Measurements from ENCODE around the gene NAP1L4. TPM values are rescaled to one million over a fixed set of nuclear protein-coding genes. Genes with fewer than 3 reads are reported as not detected.

The NAP1L4 gene
- total RNA-seq, 2 experiments from 2014 or later, result 287 to 300 TPM

GRCh38 chr11:2927121-2927800 lies 64.9 kb downstream of the NAP1L4 start:
- ChIA-PET CTCF (interaction anchor here (0.6 to 1.0 kb wide), 2 partner anchors 29 to 34 kb away, joined by 3 read pairs; no protein-coding TSS in a partner anchor), POLR2A (no interaction called here)
- H3K4me3 Mint-ChIP-seq, result no peak overlapping the region

GRCh38 chr11:2926611-2927051 lies 65.5 kb downstream of the NAP1L4 start:
- Mint-ChIP-seq H3K36me3 (ENCODE audit: low read depth) (no peaks in the 10 kb centered on the region), H3K27ac (no peak overlapping the region), H3K9me3 (ENCODE audit: insufficient read depth) (no peaks in the 10 kb centered on the region), H3K27me3 (ENCODE audit: low read depth) (peaks cover 26% of the 10 kb centered on the region), H3K4me1 (ENCODE audit: low read depth) (peaks cover 25% of the 10 kb centered on the region), H3K4me3 (no peak overlapping the region)
- DNase-seq (no peak), ATAC-seq (no peak)
- POLR2A ChIA-PET, result no interaction called here
- CTCF ChIA-PET, result no interaction called here

More at GRCh38 chr11:2927121-2927800, 64.9 kb downstream of the NAP1L4 start:
- DNase-seq, result no peak
- no peak for ATAC-seq
- Mint-ChIP-seq H3K36me3 (ENCODE audit: low read depth) (no peaks in the 10 kb centered on the region), H3K9me3 (ENCODE audit: insufficient read depth) (no peaks in the 10 kb centered on the region), H3K27ac (no peak overlapping the region), H3K27me3 (ENCODE audit: low read depth) (peaks cover 26% of the 10 kb centered on the region), H3K4me1 (ENCODE audit: low read depth) (peaks cover 25% of the 10 kb centered on the region)

GRCh38 chr11:2924821-2925675 lies 67.1 kb downstream of the NAP1L4 start:
- peaks cover 18% of the 10 kb centered on the region for H3K4me1 Mint-ChIP-seq (ENCODE audit: low read depth)
- no peak overlapping the region for H3K27ac Mint-ChIP-seq
- DNase-seq, result no peak
- ATAC-seq, result no peak
- H3K36me3 Mint-ChIP-seq (ENCODE audit: low read depth), result no peaks in the 10 kb centered on the region
- ChIA-PET POLR2A (no interaction called here), CTCF (interaction anchor here (0.7 kb wide), 1 partner anchor 9 kb away, joined by 3 read pairs; no protein-coding TSS in a partner anchor)
- no peak overlapping the region for H3K4me3 Mint-ChIP-seq
- H3K9me3 Mint-ChIP-seq (ENCODE audit: insufficient read depth), result no peaks in the 10 kb centered on the region
- peaks cover 26% of the 10 kb centered on the region for H3K27me3 Mint-ChIP-seq (ENCODE audit: low read depth)

GRCh38 chr11:2924381-2924780 lies 67.7 kb downstream of the NAP1L4 start:
- no peak overlapping the region for H3K4me3 Mint-ChIP-seq
- DNase-seq (no peak), ATAC-seq (no peak)
- CTCF ChIA-PET, result no interaction called here
- H3K4me1 Mint-ChIP-seq (ENCODE audit: low read depth), result peaks cover 15% of the 10 kb centered on the region
- no peak overlapping the region for H3K27ac Mint-ChIP-seq
- H3K36me3 Mint-ChIP-seq (ENCODE audit: low read depth), result no peaks in the 10 kb centered on the region
- POLR2A ChIA-PET, result no interaction called here
- peaks cover 23% of the 10 kb centered on the region for H3K27me3 Mint-ChIP-seq (ENCODE audit: low read depth)
- no peaks in the 10 kb centered on the region for H3K9me3 Mint-ChIP-seq (ENCODE audit: insufficient read depth)

- Mint-ChIP-seq H3K4me3 (no peak overlapping the region), H3K27me3 (ENCODE audit: low read depth) (peaks cover 19% of the 10 kb centered on the region), H3K36me3 (ENCODE audit: low read depth) (no peaks in the 10 kb centered on the region), H3K9me3 (ENCODE audit: insufficient read depth) (no peaks in the 10 kb centered on the region), H3K4me1 (ENCODE audit: low read depth) (peaks cover 11% of the 10 kb centered on the region), H3K27ac (no peak overlapping the region)
- no peak for ATAC-seq
- DNase-seq, result no peak
- POLR2A ChIA-PET, result no interaction called here
- CTCF ChIA-PET, result no interaction called here
Measured at GRCh38 chr11:2923446-2924375, 68.4 kb downstream of the NAP1L4 start.

GRCh38 chr11:2922655-2923054 lies 69.5 kb downstream of the NAP1L4 start:
- Mint-ChIP-seq H3K9me3 (ENCODE audit: insufficient read depth) (no peaks in the 10 kb centered on the region), H3K27ac (no peak overlapping the region), H3K27me3 (ENCODE audit: low read depth) (peaks cover 10% of the 10 kb centered on the region), H3K4me3 (no peak overlapping the region), H3K36me3 (ENCODE audit: low read depth) (no peaks in the 10 kb centered on the region), H3K4me1 (ENCODE audit: low read depth) (peaks cover 2% of the 10 kb centered on the region)
- ChIA-PET POLR2A (no interaction called here), CTCF (no interaction called here)
- no peak for ATAC-seq
- DNase-seq, result no peak

GRCh38 chr11:2921742-2922493 lies 70.2 kb downstream of the NAP1L4 start:
- no peak for ATAC-seq
- H3K36me3 Mint-ChIP-seq (ENCODE audit: low read depth), result no peaks in the 10 kb centered on the region
- POLR2A ChIA-PET, result interaction anchor here (1.4 kb wide), 1 partner anchor 8 kb away, joined by 4 read pairs; no protein-coding TSS in a partner anchor
- no peaks in the 10 kb centered on the region for H3K9me3 Mint-ChIP-seq (ENCODE audit: insufficient read depth)
- no peaks in the 10 kb centered on the region for H3K4me1 Mint-ChIP-seq (ENCODE audit: low read depth)
- CTCF ChIA-PET, result no interaction called here
- H3K27ac Mint-ChIP-seq, result no peak overlapping the region
- DNase-seq, result no peak
- no peak overlapping the region for H3K4me3 Mint-ChIP-seq
- H3K27me3 Mint-ChIP-seq (ENCODE audit: low read depth), result peaks cover 6% of the 10 kb centered on the region

GRCh38 chr11:2921261-2921660 lies 70.9 kb downstream of the NAP1L4 start:
- Mint-ChIP-seq H3K4me3 (no peak overlapping the region), H3K27me3 (ENCODE audit: low read depth) (peaks cover under 1% of the 10 kb centered on the region), H3K4me1 (ENCODE audit: low read depth) (no peaks in the 10 kb centered on the region), H3K9me3 (ENCODE audit: insufficient read depth) (no peaks in the 10 kb centered on the region), H3K36me3 (ENCODE audit: low read depth) (no peaks in the 10 kb centered on the region), H3K27ac (no peak overlapping the region)
- DNase-seq (no peak), ATAC-seq (no peak)
- CTCF ChIA-PET, result interaction anchor here (1.8 to 2.4 kb wide), 2 partner anchors 9 to 388 kb away, joined by 9 to 16 read pairs; partner anchors contain the start of gene PHLDA2
- POLR2A ChIA-PET, result interaction anchor here (1.4 kb wide), 1 partner anchor 9 kb away, joined by 4 read pairs; no protein-coding TSS in a partner anchor

GRCh38 chr11:2920343-2920742 lies 71.8 kb downstream of the NAP1L4 start:
- no peaks in the 10 kb centered on the region for H3K9me3 Mint-ChIP-seq (ENCODE audit: insufficient read depth)
- no peaks in the 10 kb centered on the region for H3K36me3 Mint-ChIP-seq (ENCODE audit: low read depth)
- no peak overlapping the region for H3K4me3 Mint-ChIP-seq
- no peak overlapping the region for H3K27ac Mint-ChIP-seq
- ATAC-seq, result no peak
- no peak for DNase-seq
- ChIA-PET POLR2A (interaction anchor here (0.9 to 1.0 kb wide), 2 partner anchors 18 to 19 kb away, joined by 3 read pairs; no protein-coding TSS in a partner anchor), CTCF (interaction anchor here (1.0 to 2.4 kb wide), 4 partner anchors 10 to 387 kb away, joined by 3 to 16 read pairs (median 6); partner anchors contain the start of gene PHLDA2)
- no peaks in the 10 kb centered on the region for H3K27me3 Mint-ChIP-seq (ENCODE audit: low read depth)
- H3K4me1 Mint-ChIP-seq (ENCODE audit: low read depth), result no peaks in the 10 kb centered on the region

- Mint-ChIP-seq H3K4me1 (ENCODE audit: low read depth) (no peaks in the 10 kb centered on the region), H3K9me3 (ENCODE audit: insufficient read depth) (no peaks in the 10 kb centered on the region), H3K4me3 (no peak overlapping the region), H3K36me3 (ENCODE audit: low read depth) (no peaks in the 10 kb centered on the region), H3K27me3 (ENCODE audit: low read depth) (no peaks in the 10 kb centered on the region), H3K27ac (no peak overlapping the region)
- ChIA-PET POLR2A (interaction anchor here (1.0 kb wide), 1 partner anchor 20 kb away, joined by 3 read pairs; no protein-coding TSS in a partner anchor), CTCF (interaction anchor here (1.0 to 2.4 kb wide), 4 partner anchors 10 to 387 kb away, joined by 3 to 16 read pairs (median 6); partner anchors contain the start of gene PHLDA2)
- DNase-seq (no peak), ATAC-seq (no peak)
Measured at GRCh38 chr11:2919837-2920236, 72.3 kb downstream of the NAP1L4 start.

All from activated CD8-positive, alpha-beta T cell treated with anti-CD3 and anti-CD28 coated beads, Interleukin-2, amount 10 ng/mL, durations not matched to agents 7 days and 5 days (primary cell).